Kidney (tissue), 14 donors: ENCODE measurements around the gene ADM5. TPM values are rescaled to one million over a fixed set of nuclear protein-coding genes. Genes with fewer than 3 reads are reported as not detected.

Experiments
- DNase-seq, 5 donors: peaks; one replicate each; pipeline ENCODE4 v3.0.0-alpha.2; 2013 to 2020
- FAIRE-seq: peaks from 2 replicates; lab custom pipeline; 2012; peaks lifted over from hg19 to GRCh38; lab: Jason Lieb, UNC
- H3K27ac ChIP-seq, 2 donors: one replicate each; pipeline ENCODE4 v1.7.0; 2013; ENCODE audit warnings: low read depth in 2 of 2, low read length in 2 of 2, inconsistent platforms in 1 of 2
- H3K27me3 ChIP-seq: one replicate; pipeline ENCODE4 v1.7.1; 2013; ENCODE audit warnings: low read length, inconsistent platforms; ENCODE audit not compliant: control insufficient read depth, insufficient read depth
- H3K36me3 ChIP-seq, 3 donors: one replicate each; pipeline versions ENCODE4 v1.7.0 to v1.7.1; 2013; ENCODE audit warnings: low read length in 3 of 3, control low read depth in 1 of 3, inconsistent platforms in 1 of 3; ENCODE audit not compliant: insufficient read depth in 3 of 3, control insufficient read depth in 2 of 3
- H3K4me1 ChIP-seq, 3 donors: one replicate each; pipeline versions ENCODE4 v1.7.0 to v1.7.1; 2013; ENCODE audit warnings: low read length in 3 of 3, inconsistent platforms in 1 of 3, low read depth in 1 of 3; ENCODE audit not compliant: control insufficient read depth in 2 of 3, insufficient read depth in 2 of 3
- H3K4me3 ChIP-seq, 3 donors: one replicate each; pipeline versions ENCODE4 v1.7.0 to v1.8.1; 2013; ENCODE audit warnings: low read length in 3 of 3, control low read depth in 1 of 3, inconsistent platforms in 1 of 3
- H3K9ac ChIP-seq, 3 donors: one replicate each; pipeline versions ENCODE4 v1.7.0 to v1.7.1; 2013; ENCODE audit warnings: low read length in 3 of 3, control low read depth in 1 of 3, inconsistent platforms in 1 of 3
- H3K9me3 ChIP-seq, 3 donors: one replicate each; pipeline versions ENCODE4 v1.7.0 to v1.7.1; 2013; ENCODE audit warnings: low read length in 3 of 3, control low read depth in 1 of 3, inconsistent platforms in 1 of 3; ENCODE audit not compliant: control insufficient read depth in 2 of 3, insufficient read depth in 1 of 3
- intact Hi-C: fragments of 100-400 bp; cut with DNase I; formaldehyde crosslinking; loops from one replicate; pipeline ENCODE4 v1.11.1; 2022
- polyA plus RNA-seq: library from polyadenylated mRNA; stranded (reverse); fragments of 350-450 nt; fragmentation: Illumina TruSeq; extraction: RNeasy Lipid Tissue Mini Kit (QIAGEN cat#74804); gene quantifications from one replicate; pipeline ENCODE4 v1.2.3, GENCODE V29; 2014; ENCODE audit warnings: low read depth, low replicate concordance; ENCODE audit not compliant: insufficient read depth
- total RNA-seq: library from RNA; stranded (reverse); fragmentation: NEBNext Ultra II Directional; extraction: Animal tissue kit (Norgen Biotek cat#: 25700); gene quantifications from one replicate; pipeline ENCODE4 v1.2.1, GENCODE V29; 2021
- TF ChIP-seq, protein P1 (sequence below): IDR thresholded peaks from 3 replicates; pipeline ENCODE4 v1.5.1; 2012; ENCODE audit warnings: mild to moderate bottlenecking, moderate library complexity, borderline replicate concordance; ENCODE audit not compliant: insufficient read depth; ENCODE audit errors: extremely low read depth
- donor health status: control.
- donor health status: control.
- donor health status: control.
- donor health status: control.
- donor health status: control.
- donor health status: DM: yes; HTN: yes; CAD: no.
- donor health status: Normal renal cell carcinoma (clear cell type).

Gene ADM5
- total and polyA plus RNA-seq, 2 donors from 2014 or later = 0.60 to 2.1 TPM

DNA sequence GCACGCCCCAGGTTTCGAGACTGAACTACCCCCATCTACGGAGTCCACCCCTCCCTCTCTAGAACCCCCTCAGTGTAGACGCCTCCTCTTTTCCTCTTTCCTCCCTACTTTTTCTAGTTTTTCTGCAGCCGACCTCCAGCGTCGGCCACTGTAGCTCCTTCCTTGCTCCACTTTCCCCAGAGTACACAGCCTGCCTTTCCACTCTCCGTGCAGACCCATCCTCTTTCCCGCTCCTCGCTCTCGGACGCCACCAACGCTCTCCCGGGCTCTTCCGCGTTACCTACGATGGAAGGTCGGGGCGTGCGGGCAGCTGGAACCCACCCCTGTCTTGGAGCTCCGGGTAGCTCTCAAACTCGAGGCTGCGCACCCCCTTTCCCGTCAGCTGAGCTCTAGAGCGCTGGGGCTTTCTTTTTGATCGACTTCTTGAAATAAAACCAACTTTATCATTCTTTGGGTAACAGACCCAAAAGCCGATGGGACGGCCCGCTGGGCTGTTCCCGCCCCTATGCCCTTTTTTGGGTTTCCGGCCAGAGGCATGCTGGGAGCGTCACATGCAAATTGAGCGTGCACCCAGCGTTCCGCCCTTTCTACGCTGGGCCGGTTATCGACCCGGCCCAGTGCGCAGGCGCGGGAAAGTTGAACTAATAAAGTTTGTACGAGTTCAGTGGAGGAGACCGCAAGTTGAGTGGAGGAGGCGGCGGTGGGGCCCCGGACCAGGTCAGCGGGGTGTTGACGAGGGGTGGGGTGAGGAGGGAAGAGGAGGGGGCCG is 23.9 kb upstream of the ADM5 start, which contains the start of the genes BCL2L12 and IRF3:
Gene BCL2L12 (plus strand): TSS at position 583 of the 769 bp plus-strand sequence. CDS start 760 bp downstream, outside the sequence.
Gene IRF3 (minus strand): TSS at position 507 of the 769 bp plus-strand sequence. CDS start 1,019 bp downstream, outside the sequence.
- no peaks in the 10 kb centered on the region for H3K27me3 ChIP-seq
- DNase-seq (peak; percentile 97 to 99 (median 98)), FAIRE-seq (peak; percentile 77)
- TF ChIP-seq, protein P1, sequence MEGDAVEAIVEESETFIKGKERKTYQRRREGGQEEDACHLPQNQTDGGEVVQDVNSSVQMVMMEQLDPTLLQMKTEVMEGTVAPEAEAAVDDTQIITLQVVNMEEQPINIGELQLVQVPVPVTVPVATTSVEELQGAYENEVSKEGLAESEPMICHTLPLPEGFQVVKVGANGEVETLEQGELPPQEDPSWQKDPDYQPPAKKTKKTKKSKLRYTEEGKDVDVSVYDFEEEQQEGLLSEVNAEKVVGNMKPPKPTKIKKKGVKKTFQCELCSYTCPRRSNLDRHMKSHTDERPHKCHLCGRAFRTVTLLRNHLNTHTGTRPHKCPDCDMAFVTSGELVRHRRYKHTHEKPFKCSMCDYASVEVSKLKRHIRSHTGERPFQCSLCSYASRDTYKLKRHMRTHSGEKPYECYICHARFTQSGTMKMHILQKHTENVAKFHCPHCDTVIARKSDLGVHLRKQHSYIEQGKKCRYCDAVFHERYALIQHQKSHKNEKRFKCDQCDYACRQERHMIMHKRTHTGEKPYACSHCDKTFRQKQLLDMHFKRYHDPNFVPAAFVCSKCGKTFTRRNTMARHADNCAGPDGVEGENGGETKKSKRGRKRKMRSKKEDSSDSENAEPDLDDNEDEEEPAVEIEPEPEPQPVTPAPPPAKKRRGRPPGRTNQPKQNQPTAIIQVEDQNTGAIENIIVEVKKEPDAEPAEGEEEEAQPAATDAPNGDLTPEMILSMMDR = no peak
- peaks cover 0 to 13% (median 11%) of the 10 kb centered on the region in 3 donors for H3K4me1 ChIP-seq
- no peaks in the 10 kb centered on the region for H3K9me3 ChIP-seq
- intact Hi-C loops = no loop called here
- H3K4me3 ChIP-seq = peak within 1 kb of the TSS; percentile 65 to 98 (median 86)
- H3K9ac ChIP-seq = peak within 1 kb of the TSS; percentile 60 to 98 (median 64)
- peaks cover 0 to 16% (median 4%) of the 10 kb centered on the region in 3 donors for H3K36me3 ChIP-seq
- peak within 1 kb of the TSS; percentile 88 to 95 for H3K27ac ChIP-seq

DNA sequence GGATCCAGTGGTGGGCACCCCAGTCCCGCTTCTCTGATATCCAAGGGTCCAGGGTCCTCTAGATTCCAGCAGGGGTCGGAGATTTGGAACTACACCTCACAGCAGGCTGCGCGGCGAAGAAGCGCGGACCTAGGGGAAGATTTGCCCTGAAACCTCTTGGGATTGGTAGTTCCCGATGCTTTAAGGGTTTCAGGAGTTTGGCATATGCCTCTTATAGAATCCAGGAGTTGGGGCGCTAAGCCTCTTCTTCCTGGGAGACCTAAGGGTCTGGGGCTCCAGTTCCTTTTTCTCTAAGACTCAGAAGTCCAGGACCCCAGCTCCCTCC is 23.3 kb upstream of the ADM5 start:
- no peak for FAIRE-seq
- no peaks in the 10 kb centered on the region for H3K27me3 ChIP-seq

DNA sequence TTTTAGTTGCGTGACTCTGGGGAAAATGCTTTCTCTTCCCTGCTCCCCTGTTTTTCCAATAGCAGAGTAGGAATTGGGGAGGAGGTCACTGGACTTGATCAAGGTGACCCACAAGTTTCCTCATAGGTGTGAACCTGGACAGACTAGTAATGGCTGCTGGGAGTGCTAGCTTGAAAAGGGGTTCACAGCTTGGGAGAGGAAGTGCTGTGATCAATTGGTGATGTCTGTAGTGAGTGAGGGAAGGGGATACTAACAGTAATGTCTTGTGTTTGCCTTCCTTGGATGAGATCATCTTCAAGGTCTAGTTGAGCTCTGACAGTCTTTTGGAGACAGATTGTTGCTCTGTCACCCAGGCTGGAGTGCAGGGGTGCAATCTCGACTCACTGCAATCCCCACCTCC is 21.9 kb upstream of the ADM5 start:
- Histone ChIP-seq H3K27me3 (no peaks in the 10 kb centered on the region), H3K4me1 (peaks cover 0 to 18% (median 11%) of the 10 kb centered on the region in 3 donors), H3K27ac (no peak overlapping the region), H3K9ac (no peak overlapping the region), H3K36me3 (peaks cover 0 to 3% (median 0%) of the 10 kb centered on the region in 3 donors), H3K9me3 (no peaks in the 10 kb centered on the region), H3K4me3 (no peak overlapping the region)
- intact Hi-C loops = no loop called here
- FAIRE-seq (no peak), DNase-seq (no peak)
- TF ChIP-seq, protein P1 = no peak

More for the DNA sequence above, 23.3 kb upstream of the ADM5 start:
- Histone ChIP-seq H3K9ac (peak overlapping the region; percentile 37 to 60 (median 50)), H3K9me3 (no peaks in the 10 kb centered on the region), H3K4me3 (peak overlapping the region; percentile 65 to 98 (median 86)), H3K36me3 (peaks cover 0 to 15% (median 2%) of the 10 kb centered on the region in 3 donors), H3K4me1 (peaks cover 0 to 13% (median 11%) of the 10 kb centered on the region in 3 donors), H3K27ac (peak overlapping the region in 1 of 2 donors; percentile 88)
- intact Hi-C loops = no loop called here
- TF ChIP-seq, protein P1 = no peak
- DNase-seq = no peak
